Thyroid gland (tissue), 4 donors: ENCODE results near the gene PDE3A. TPM values are rescaled to one million over a fixed set of nuclear protein-coding genes. Genes with fewer than 3 reads are reported as not detected.
A peak's percentile ranks its signal among the peaks of the same experiment; 100 is the strongest.

Source experiments
- DNase-seq, 2 donors: peaks; one replicate each; pipeline ENCODE4 v3.0.0-alpha.2; 2019
- H3K27ac ChIP-seq, 3 donors: fragments of 200-600 bp; sonication (generic); 1 replicate in 2 of 3; 2 replicates in 1 of 3; pipeline ENCODE4 v1.5.1; 2016 to 2019; ENCODE audit warnings: mild to moderate bottlenecking in 1 of 3, moderate library complexity in 1 of 3
- H3K27me3 ChIP-seq: fragments of 200-600 bp; sonication (generic); one replicate; pipeline ENCODE4 v1.5.1; 2019
- H3K36me3 ChIP-seq, 2 donors: fragments of 200-600 bp; sonication (generic); one replicate each; pipeline ENCODE4 v1.5.1; 2016 to 2019
- H3K4me1 ChIP-seq, 2 donors: fragments of 200-600 bp; sonication (generic); one replicate each; pipeline ENCODE4 v1.5.1; 2017 to 2019
- H3K4me3 ChIP-seq, 3 donors: fragments of 200-600 bp; sonication (generic); replicated peaks in 1 of 3; 1 replicate in 2 of 3; 2 replicates in 1 of 3; pipeline ENCODE4 v1.5.1; 2016; ENCODE audit warnings: mild to moderate bottlenecking in 1 of 3
- H3K9me3 ChIP-seq: fragments of 200-600 bp; sonication (generic); one replicate; pipeline ENCODE4 v1.5.1; 2017
- POLR2A ChIP-seq, 2 donors: fragments of 450-650 bp; IDR thresholded peaks; one replicate each; pipeline ENCODE4 v1.6.1; 2017; ENCODE audit warnings: antibody characterized with exemption in 2 of 2, mild to moderate bottlenecking in 2 of 2, moderate library complexity in 1 of 2
- WGBS, 2 donors: methylation state at CpG; one replicate each; pipeline ENCODE4 v1.1.5; 2017; 5-methylcytosine and 5-hydroxymethylcytosine counted together
- intact Hi-C: fragments of 100-400 bp; cut with DNase I; formaldehyde crosslinking; loops from one replicate; pipeline ENCODE4 v1.15.1; 2023
- total RNA-seq, 4 donors: library from RNA; depleted of rRNA; stranded (reverse); fragments of >200 nt; gene quantifications; one replicate each; pipeline ENCODE4 v1.2.3, GENCODE V29; 2016
- TF ChIP-seq, protein P1 (sequence below), 6 experiments: fragments of 200-600 bp in 3 of 6; fragments of 450-650 bp in 3 of 6; sonication (generic) in 3 of 6; IDR thresholded peaks; one replicate each; pipeline ENCODE4 v1.5.1; 2016 to 2019; ENCODE audit warnings: antibody characterized with exemption in 6 of 6, mild to moderate bottlenecking in 2 of 6, inconsistent platforms in 1 of 6, moderate library complexity in 1 of 6

Gene PDE3A
- total RNA-seq, 4 donors from 2014 or later: 2.8 to 9.9 (median 6.7) TPM

DNA sequence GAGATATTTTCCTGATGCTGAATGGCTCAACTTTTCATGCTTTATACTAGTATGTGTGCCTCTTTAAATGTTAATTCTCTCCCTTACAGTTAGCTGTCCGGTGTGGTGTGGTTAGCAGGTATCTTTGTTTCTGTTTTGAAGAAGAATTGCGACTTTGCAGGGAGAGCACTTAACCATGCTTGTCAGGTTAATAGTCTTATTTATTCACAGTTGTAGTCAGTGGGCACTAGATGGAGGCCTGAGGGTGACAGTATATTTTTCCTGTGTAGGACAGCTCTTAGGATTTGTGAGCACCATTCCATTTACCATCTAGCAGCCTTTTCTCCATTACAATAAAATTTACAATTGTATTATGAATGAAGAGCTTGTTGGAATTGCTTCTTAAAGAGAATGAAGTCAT lies 34.9 kb downstream of the PDE3A start:
- WGBS, 2 donors: 37 to 65% methylated on average over 2 of the region's 2 CpGs
- DNase-seq: no peak
- Histone ChIP-seq H3K27me3 (no peaks in the 10 kb centered on the region), H3K4me1 (no peaks in the 10 kb centered on the region), H3K36me3 (no peaks in the 10 kb centered on the region), H3K9me3 (no peaks in the 10 kb centered on the region), H3K27ac (no peak overlapping the region), H3K4me3 (no peak overlapping the region)
- intact Hi-C loops: no loop called here
- no peak for TF ChIP-seq POLR2A (IDR thresholded peaks at IDR 0.05)
- TF ChIP-seq, protein P1, sequence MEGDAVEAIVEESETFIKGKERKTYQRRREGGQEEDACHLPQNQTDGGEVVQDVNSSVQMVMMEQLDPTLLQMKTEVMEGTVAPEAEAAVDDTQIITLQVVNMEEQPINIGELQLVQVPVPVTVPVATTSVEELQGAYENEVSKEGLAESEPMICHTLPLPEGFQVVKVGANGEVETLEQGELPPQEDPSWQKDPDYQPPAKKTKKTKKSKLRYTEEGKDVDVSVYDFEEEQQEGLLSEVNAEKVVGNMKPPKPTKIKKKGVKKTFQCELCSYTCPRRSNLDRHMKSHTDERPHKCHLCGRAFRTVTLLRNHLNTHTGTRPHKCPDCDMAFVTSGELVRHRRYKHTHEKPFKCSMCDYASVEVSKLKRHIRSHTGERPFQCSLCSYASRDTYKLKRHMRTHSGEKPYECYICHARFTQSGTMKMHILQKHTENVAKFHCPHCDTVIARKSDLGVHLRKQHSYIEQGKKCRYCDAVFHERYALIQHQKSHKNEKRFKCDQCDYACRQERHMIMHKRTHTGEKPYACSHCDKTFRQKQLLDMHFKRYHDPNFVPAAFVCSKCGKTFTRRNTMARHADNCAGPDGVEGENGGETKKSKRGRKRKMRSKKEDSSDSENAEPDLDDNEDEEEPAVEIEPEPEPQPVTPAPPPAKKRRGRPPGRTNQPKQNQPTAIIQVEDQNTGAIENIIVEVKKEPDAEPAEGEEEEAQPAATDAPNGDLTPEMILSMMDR (IDR thresholded peaks at IDR 0.05): no peak

DNA sequence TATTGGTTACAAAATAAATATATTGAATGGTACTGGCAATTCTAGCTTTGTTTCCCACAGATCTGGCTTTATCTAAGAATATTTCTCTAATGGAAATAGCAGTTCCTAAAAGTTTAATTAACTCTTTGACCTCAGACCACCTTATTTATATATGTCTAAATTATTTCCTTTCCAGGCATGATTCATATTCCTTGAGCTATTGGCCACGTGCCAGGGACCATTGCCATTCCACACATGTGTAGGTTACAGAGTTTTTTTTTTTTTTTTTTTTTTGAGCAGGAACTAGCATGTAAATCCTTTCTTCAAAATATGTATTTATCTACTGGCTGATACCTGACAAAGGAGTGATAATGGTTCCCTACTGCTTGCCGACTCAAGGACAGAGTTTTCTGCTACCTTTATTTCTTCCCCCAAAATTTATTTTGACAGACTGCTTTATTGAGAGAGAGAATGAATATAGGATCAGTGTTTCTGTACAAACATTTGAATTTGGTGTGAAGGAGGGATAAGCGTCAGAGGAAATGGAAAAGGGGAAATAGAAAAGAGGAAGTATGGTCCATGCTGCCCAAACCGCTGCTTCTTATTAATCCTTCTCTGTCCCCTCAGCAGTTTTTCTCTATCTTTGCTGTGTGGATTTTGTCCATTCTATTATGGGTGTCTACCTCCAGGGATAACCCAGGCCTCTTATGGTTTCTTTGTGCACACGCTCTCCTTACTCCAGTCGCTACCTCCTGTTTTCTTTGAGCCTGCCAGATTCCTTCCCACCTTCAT lies 36.4 kb downstream of the PDE3A start:
- TF ChIP-seq, protein P1 (IDR thresholded peaks at IDR 0.05): no peak
- TF ChIP-seq POLR2A (IDR thresholded peaks at IDR 0.05): no peak
- intact Hi-C loops: no loop called here
- Histone ChIP-seq H3K9me3 (no peaks in the 10 kb centered on the region), H3K27me3 (no peaks in the 10 kb centered on the region), H3K36me3 (no peaks in the 10 kb centered on the region), H3K4me1 (no peaks in the 10 kb centered on the region), H3K4me3 (no peak overlapping the region), H3K27ac (no peak overlapping the region)
- peak in 1 of 2 donors; percentile 7 for DNase-seq
- 70 to 78% methylated on average over 6 of the region's 6 CpGs for WGBS, 2 donors

DNA sequence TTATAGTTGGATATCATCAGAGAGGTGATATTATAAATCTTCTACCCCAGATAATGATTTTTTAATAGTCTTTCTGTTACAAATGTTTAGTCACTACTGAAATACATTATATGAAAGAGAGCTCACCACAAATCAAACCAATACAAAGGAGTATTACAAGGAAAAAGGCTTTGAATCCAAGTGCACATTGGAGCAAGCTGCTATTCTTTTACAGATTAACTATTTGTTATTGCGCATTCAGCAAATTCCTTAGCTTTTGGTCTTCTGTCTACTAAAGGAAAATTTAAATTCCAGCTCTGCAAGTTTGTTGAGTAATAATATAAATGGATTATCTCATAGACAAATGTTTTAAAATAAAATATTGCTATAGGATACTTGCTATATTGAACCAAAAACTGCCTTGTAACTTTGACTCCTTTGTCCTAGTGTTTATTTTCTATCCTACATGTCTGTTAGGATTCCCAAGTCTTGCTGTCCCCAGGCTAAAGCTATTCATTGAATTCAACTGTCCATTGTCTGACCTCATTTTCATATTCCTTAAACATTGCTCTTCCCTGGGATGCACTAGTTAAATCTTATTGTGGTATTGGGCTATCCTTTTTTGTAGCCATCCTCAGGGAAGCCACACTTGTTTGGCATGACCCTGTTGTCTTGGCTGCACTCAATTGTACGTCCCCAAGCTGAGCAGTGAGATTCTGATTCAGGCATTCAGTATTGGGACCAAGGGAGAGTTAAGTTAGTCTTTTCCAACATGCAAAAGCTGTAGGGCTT lies 41.5 kb downstream of the PDE3A start:
- intact Hi-C loops: no loop called here
- H3K4me1 ChIP-seq: no peaks in the 10 kb centered on the region
- H3K27ac ChIP-seq: no peak overlapping the region
- TF ChIP-seq, protein P1 (IDR thresholded peaks at IDR 0.05): no peak
- no peak for TF ChIP-seq POLR2A (IDR thresholded peaks at IDR 0.05)
- no peaks in the 10 kb centered on the region for H3K9me3 ChIP-seq
- no peak overlapping the region for H3K4me3 ChIP-seq
- WGBS, 2 donors: 83 to 86% methylated on average over 2 of the region's 2 CpGs
- DNase-seq: no peak
- no peaks in the 10 kb centered on the region for H3K27me3 ChIP-seq
- H3K36me3 ChIP-seq: no peaks in the 10 kb centered on the region

DNA sequence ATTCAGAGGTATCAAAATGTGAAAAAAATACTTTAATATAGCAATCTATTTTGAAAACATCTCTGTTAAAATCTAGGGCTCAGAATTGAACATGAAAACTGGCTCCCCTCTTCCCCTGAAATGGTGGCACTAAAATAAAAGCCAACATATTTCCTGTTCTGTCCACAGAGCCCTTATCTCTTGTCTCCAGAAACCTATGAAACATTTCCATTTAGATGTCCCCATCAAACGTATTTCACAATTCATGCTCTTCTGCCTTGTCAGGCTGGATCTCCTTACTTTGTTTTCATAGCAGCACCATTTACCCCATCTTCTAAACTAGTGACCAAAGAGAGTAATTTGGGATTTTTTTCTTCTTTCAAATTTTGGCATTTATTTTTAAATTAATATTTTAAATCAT lies 42.4 kb downstream of the PDE3A start:
- intact Hi-C loops: no loop called here
- no peak for DNase-seq
- Histone ChIP-seq H3K27me3 (no peaks in the 10 kb centered on the region), H3K27ac (no peak overlapping the region), H3K9me3 (no peaks in the 10 kb centered on the region), H3K36me3 (no peaks in the 10 kb centered on the region), H3K4me3 (no peak overlapping the region), H3K4me1 (no peaks in the 10 kb centered on the region)
- 67% methylated on average over 1 of the region's 1 CpG for WGBS, 2 donors
- TF ChIP-seq, protein P1 (IDR thresholded peaks at IDR 0.05): no peak
- no peak for TF ChIP-seq POLR2A (IDR thresholded peaks at IDR 0.05)

GRCh38 chr12:20411345-20411744 lies 43.0 kb downstream of the PDE3A start:
- no peak for DNase-seq
- H3K4me1 ChIP-seq: no peaks in the 10 kb centered on the region
- H3K36me3 ChIP-seq: no peaks in the 10 kb centered on the region
- H3K27ac ChIP-seq: no peak overlapping the region
- intact Hi-C loops: no loop called here
- H3K9me3 ChIP-seq: no peaks in the 10 kb centered on the region
- TF ChIP-seq, protein P1 (IDR thresholded peaks at IDR 0.05): no peak
- TF ChIP-seq POLR2A (IDR thresholded peaks at IDR 0.05): no peak
- WGBS, 2 donors: 65 to 95% methylated on average over 3 of the region's 3 CpGs
- H3K27me3 ChIP-seq: no peaks in the 10 kb centered on the region
- no peak overlapping the region for H3K4me3 ChIP-seq
